MCF 10A (cell line): ENCODE measurements around the gene ELF1. TPM values are rescaled to one million over a fixed set of nuclear protein-coding genes. Genes with fewer than 3 reads are reported as not detected.

Source experiments
- BruUV-seq: library from RNA; stranded (reverse); fragments of 400-500 nt; replicated peaks from 2 replicates; lab custom pipeline; 2021; lab: Mats Ljungman, UMichigan
- CTCF ChIA-PET: fragments of 300-600 bp; sonication (Branson Sonifier 250); formaldehyde crosslinking; extraction: SDS; loops from one replicate; lab custom pipeline; 2021; ENCODE audit warnings: antibody characterized with exemption, inconsistent platforms; lab: Yijun Ruan, JAX
- POLR2A ChIA-PET: fragments of 300-600, 350-650 bp; sonication (Branson Sonifier 250); formaldehyde crosslinking; extraction: SDS; loops from one replicate; lab custom pipeline; 2020; ENCODE audit warnings: antibody characterized with exemption, inconsistent platforms; lab: Yijun Ruan, JAX
- DNase-seq: peaks from one replicate; pipeline ENCODE4 v3.0.0-alpha.2; 2018; ENCODE audit not compliant: unreplicated experiment
- H3K27ac Mint-ChIP-seq: one replicate; pipeline ENCODE4 v1.8.0; 2022; ENCODE audit warnings: mild to moderate bottlenecking, low read depth, mixed read lengths; ENCODE audit not compliant: unreplicated experiment
- H3K27me3 Mint-ChIP-seq: one replicate; pipeline ENCODE4 v1.8.0; 2022; ENCODE audit warnings: mixed read lengths; ENCODE audit not compliant: insufficient read depth, unreplicated experiment
- H3K36me3 Mint-ChIP-seq: one replicate; pipeline ENCODE4 v1.8.0; 2022; ENCODE audit warnings: mild to moderate bottlenecking, moderate library complexity, mixed read lengths; ENCODE audit not compliant: insufficient read depth, unreplicated experiment
- H3K4me1 Mint-ChIP-seq: one replicate; pipeline ENCODE4 v1.8.0; 2022; ENCODE audit warnings: mixed read lengths; ENCODE audit not compliant: insufficient read depth, unreplicated experiment
- H3K4me3 Mint-ChIP-seq: one replicate; pipeline ENCODE4 v1.8.0; 2022; ENCODE audit warnings: mild to moderate bottlenecking, moderate library complexity, mixed read lengths; ENCODE audit not compliant: unreplicated experiment
- H3K9me3 Mint-ChIP-seq: one replicate; pipeline ENCODE4 v1.8.0; 2022; ENCODE audit warnings: mixed read lengths; ENCODE audit not compliant: unreplicated experiment
- CTCF ChIP-seq: fragments of 200-600 bp; IDR thresholded peaks from one replicate; pipeline ENCODE4 v1.8.0; 2022; ENCODE audit warnings: antibody characterized with exemption, mild to moderate bottlenecking; ENCODE audit not compliant: unreplicated experiment
- intact Hi-C: fragments of 100-400 bp; cut with micrococcal nuclease; formaldehyde crosslinking; loops from 2 replicates; pipeline ENCODE4 v1.14.1; 2022
- total RNA-seq: library from RNA; stranded (reverse); gene quantifications from 2 replicates; pipeline ENCODE4 v1.2.3, GENCODE V29; 2022

ELF1 gene
- total RNA-seq, 1 experiment from 2014 or later, result 73.7 TPM

GRCh38 chr13:41056826-41057711, 38.0 kb upstream of the ELF1 start:
- intact Hi-C loops, result loop anchor here (5.0 kb wide), 1 partner anchor 270 kb away; the partner anchor contains the start of gene SLC25A15
- no peaks in the 10 kb centered on the region for H3K9me3 Mint-ChIP-seq
- DNase-seq, result no peak
- H3K27me3 Mint-ChIP-seq, result no peaks in the 10 kb centered on the region
- H3K27ac Mint-ChIP-seq, result no peak overlapping the region
- H3K4me3 Mint-ChIP-seq, result no peak overlapping the region
- ChIA-PET CTCF (interaction anchor here (0.6 to 1.0 kb wide), 6 partner anchors 10 to 920 kb away, joined by 3 to 4 read pairs (median 4); no protein-coding TSS in a partner anchor), POLR2A (interaction anchor here (1.4 to 9.0 kb wide), 2 partner anchors 41 to 49 kb away, joined by 3 to 283 read pairs; partner anchors contain the start of gene ELF1)
- no peak for TF ChIP-seq CTCF
- peaks cover 38% of the 10 kb centered on the region for H3K4me1 Mint-ChIP-seq
- no TSS peak for BruUV-seq
- peaks cover 28% of the 10 kb centered on the region for H3K36me3 Mint-ChIP-seq

GRCh38 chr13:41056194-41056593, 37.1 kb upstream of the ELF1 start:
- ChIA-PET POLR2A (interaction anchor here (1.4 to 9.0 kb wide), 2 partner anchors 40 to 48 kb away, joined by 3 to 283 read pairs; partner anchors contain the start of gene ELF1), CTCF (interaction anchor here (0.6 to 1.5 kb wide), 4 partner anchors 17 to 921 kb away, joined by 3 to 6 read pairs (median 4); no protein-coding TSS in a partner anchor)
- BruUV-seq, result no TSS peak
- no peak for TF ChIP-seq CTCF
- DNase-seq, result no peak
- peaks cover 41% of the 10 kb centered on the region for H3K4me1 Mint-ChIP-seq
- intact Hi-C loops, result loop anchor here (5.0 kb wide), 1 partner anchor 269 kb away; the partner anchor contains the start of gene SLC25A15
- no peak overlapping the region for H3K27ac Mint-ChIP-seq
- H3K9me3 Mint-ChIP-seq, result no peaks in the 10 kb centered on the region
- H3K36me3 Mint-ChIP-seq, result peaks cover 24% of the 10 kb centered on the region
- H3K4me3 Mint-ChIP-seq, result no peak overlapping the region
- H3K27me3 Mint-ChIP-seq, result no peaks in the 10 kb centered on the region

GRCh38 chr13:41054919-41055619, 36.0 kb upstream of the ELF1 start:
- POLR2A ChIA-PET, result interaction anchor here (0.9 to 9.0 kb wide), 5 partner anchors 8 to 266 kb away, joined by 3 to 283 read pairs (median 4); partner anchors contain the start of genes ELF1, NAA16 and SLC25A15

More at GRCh38 chr13:41054919-41055619, 36.0 kb upstream of the ELF1 start:
- Mint-ChIP-seq H3K27ac (peak overlapping the region; percentile 61), H3K4me1 (peaks cover 47% of the 10 kb centered on the region), H3K4me3 (no peak overlapping the region), H3K27me3 (no peaks in the 10 kb centered on the region), H3K36me3 (peaks cover 12% of the 10 kb centered on the region), H3K9me3 (no peaks in the 10 kb centered on the region)
- TF ChIP-seq CTCF, result no peak
- DNase-seq, result no peak
- BruUV-seq, result no TSS peak
- intact Hi-C loops, result loop anchor here (5.0 kb wide), 1 partner anchor 268 kb away; the partner anchor contains the start of gene SLC25A15
- CTCF ChIA-PET, result interaction anchor here (0.6 to 2.6 kb wide), 28 partner anchors 10 to 1677 kb away, joined by 3 to 9 read pairs (median 4); no protein-coding TSS in a partner anchor
